ENCODE results near the gene PPP1R12A. TPM values are rescaled to one million over a fixed set of nuclear protein-coding genes. Genes with fewer than 3 reads are reported as not detected.

Gene PPP1R12A
- polyA plus RNA-seq, 2 donors: 17.3 to 24.6 TPM

GRCh38 chr12:79938843-79939242 is 3.9 kb upstream of the PPP1R12A start:
- no peak overlapping the region for H3K4me3 ChIP-seq (ENCODE audit: low read depth in 1 of 2, low read length in 2 of 2)
- H3K9me3 ChIP-seq (ENCODE audit: control insufficient read depth in 2 of 2, insufficient read depth in 1 of 2, low read depth in 1 of 2, low read length in 1 of 2): no peaks in the 10 kb centered on the region
- H3K36me3 ChIP-seq (ENCODE audit: control insufficient read depth in 2 of 2, insufficient read depth in 2 of 2, low read length in 1 of 2): no peaks in the 10 kb centered on the region
- no peak overlapping the region for H3K27ac ChIP-seq (ENCODE audit: low read depth in 2 of 2, low read length in 1 of 2)
- 94 to 99% methylated on average over 1 of the region's 1 CpG for WGBS, 2 donors
- H3K27me3 ChIP-seq (ENCODE audit: control insufficient read depth in 1 of 2, insufficient read depth in 2 of 2, low read length in 2 of 2): no peaks in the 10 kb centered on the region
- no peaks in the 10 kb centered on the region for H3K4me1 ChIP-seq (ENCODE audit: control insufficient read depth in 2 of 2, insufficient read depth in 2 of 2, low read length in 1 of 2)

- peak overlapping the region in 1 of 2 donors; percentile 83 for H3K4me3 ChIP-seq (ENCODE audit: low read depth in 1 of 2, low read length in 2 of 2)
Measured at GRCh38 chr12:79936670-79937069, 1.8 kb upstream of the PPP1R12A start.

GRCh38 chr12:79935624-79936345 is 888 bp upstream of the PPP1R12A start:
- Histone ChIP-seq H3K36me3 (ENCODE audit: control insufficient read depth in 2 of 2, insufficient read depth in 2 of 2, low read length in 1 of 2) (no peaks in the 10 kb centered on the region), H3K4me1 (ENCODE audit: control insufficient read depth in 2 of 2, insufficient read depth in 2 of 2, low read length in 1 of 2) (no peaks in the 10 kb centered on the region), H3K27ac (ENCODE audit: low read depth in 2 of 2, low read length in 1 of 2) (peak overlapping the region; percentile 98), H3K4me3 (ENCODE audit: low read depth in 1 of 2, low read length in 2 of 2) (peak overlapping the region; percentile 83 to 98), H3K9me3 (ENCODE audit: control insufficient read depth in 2 of 2, insufficient read depth in 1 of 2, low read depth in 1 of 2, low read length in 1 of 2) (no peaks in the 10 kb centered on the region), H3K27me3 (ENCODE audit: control insufficient read depth in 1 of 2, insufficient read depth in 2 of 2, low read length in 2 of 2) (no peaks in the 10 kb centered on the region)
- 7% methylated on average over 10 of the region's 10 CpGs for WGBS, 2 donors

More at GRCh38 chr12:79936670-79937069, 1.8 kb upstream of the PPP1R12A start:
- H3K27me3 ChIP-seq (ENCODE audit: control insufficient read depth in 1 of 2, insufficient read depth in 2 of 2, low read length in 2 of 2): no peaks in the 10 kb centered on the region
- H3K27ac ChIP-seq (ENCODE audit: low read depth in 2 of 2, low read length in 1 of 2): no peak overlapping the region
- H3K9me3 ChIP-seq (ENCODE audit: control insufficient read depth in 2 of 2, insufficient read depth in 1 of 2, low read depth in 1 of 2, low read length in 1 of 2): no peaks in the 10 kb centered on the region
- WGBS, 2 donors: 5 to 7% methylated on average over 1 of the region's 1 CpG
- no peaks in the 10 kb centered on the region for H3K4me1 ChIP-seq (ENCODE audit: control insufficient read depth in 2 of 2, insufficient read depth in 2 of 2, low read length in 1 of 2)
- no peaks in the 10 kb centered on the region for H3K36me3 ChIP-seq (ENCODE audit: control insufficient read depth in 2 of 2, insufficient read depth in 2 of 2, low read length in 1 of 2)

GRCh38 chr12:79934281-79935020 is 446 bp downstream of the PPP1R12A start:
- 0 to 1% methylated on average over 44 to 53 of the region's 53 CpGs for WGBS, 2 donors
- H3K9me3 ChIP-seq (ENCODE audit: control insufficient read depth in 2 of 2, insufficient read depth in 1 of 2, low read depth in 1 of 2, low read length in 1 of 2): no peaks in the 10 kb centered on the region
- no peaks in the 10 kb centered on the region for H3K36me3 ChIP-seq (ENCODE audit: control insufficient read depth in 2 of 2, insufficient read depth in 2 of 2, low read length in 1 of 2)
- peak overlapping the region; percentile 83 to 98 for H3K4me3 ChIP-seq (ENCODE audit: low read depth in 1 of 2, low read length in 2 of 2)
- no peaks in the 10 kb centered on the region for H3K27me3 ChIP-seq (ENCODE audit: control insufficient read depth in 1 of 2, insufficient read depth in 2 of 2, low read length in 2 of 2)
- H3K4me1 ChIP-seq (ENCODE audit: control insufficient read depth in 2 of 2, insufficient read depth in 2 of 2, low read length in 1 of 2): no peaks in the 10 kb centered on the region
- peak overlapping the region; percentile 96 to 98 for H3K27ac ChIP-seq (ENCODE audit: low read depth in 2 of 2, low read length in 1 of 2)

- Histone ChIP-seq H3K9me3 (ENCODE audit: control insufficient read depth in 2 of 2, insufficient read depth in 1 of 2, low read depth in 1 of 2, low read length in 1 of 2) (no peaks in the 10 kb centered on the region), H3K4me1 (ENCODE audit: control insufficient read depth in 2 of 2, insufficient read depth in 2 of 2, low read length in 1 of 2) (no peaks in the 10 kb centered on the region), H3K4me3 (ENCODE audit: low read depth in 1 of 2, low read length in 2 of 2) (peak overlapping the region; percentile 83 to 98), H3K27me3 (ENCODE audit: control insufficient read depth in 1 of 2, insufficient read depth in 2 of 2, low read length in 2 of 2) (no peaks in the 10 kb centered on the region), H3K27ac (ENCODE audit: low read depth in 2 of 2, low read length in 1 of 2) (peak overlapping the region; percentile 96 to 98), H3K36me3 (ENCODE audit: control insufficient read depth in 2 of 2, insufficient read depth in 2 of 2, low read length in 1 of 2) (no peaks in the 10 kb centered on the region)
- WGBS, 2 donors: 1% methylated on average over 15 of the region's 15 CpGs
Measured at GRCh38 chr12:79933532-79934264, 1.2 kb downstream of the PPP1R12A start.

GRCh38 chr12:79933043-79933442 is 1.9 kb downstream of the PPP1R12A start:
- Histone ChIP-seq H3K9me3 (ENCODE audit: control insufficient read depth in 2 of 2, insufficient read depth in 1 of 2, low read depth in 1 of 2, low read length in 1 of 2) (no peaks in the 10 kb centered on the region), H3K4me1 (ENCODE audit: control insufficient read depth in 2 of 2, insufficient read depth in 2 of 2, low read length in 1 of 2) (peaks cover 0 to 2% of the 10 kb centered on the region in 2 donors), H3K36me3 (ENCODE audit: control insufficient read depth in 2 of 2, insufficient read depth in 2 of 2, low read length in 1 of 2) (no peaks in the 10 kb centered on the region), H3K27ac (ENCODE audit: low read depth in 2 of 2, low read length in 1 of 2) (no peak overlapping the region), H3K27me3 (ENCODE audit: control insufficient read depth in 1 of 2, insufficient read depth in 2 of 2, low read length in 2 of 2) (no peaks in the 10 kb centered on the region), H3K4me3 (ENCODE audit: low read depth in 1 of 2, low read length in 2 of 2) (peak overlapping the region in 1 of 2 donors; percentile 83)
- 56 to 57% methylated on average over 2 of the region's 2 CpGs for WGBS, 2 donors

GRCh38 chr12:79932357-79932756 is 2.5 kb downstream of the PPP1R12A start:
- Histone ChIP-seq H3K4me1 (ENCODE audit: control insufficient read depth in 2 of 2, insufficient read depth in 2 of 2, low read length in 1 of 2) (peaks cover 0 to 2% of the 10 kb centered on the region in 2 donors), H3K27ac (ENCODE audit: low read depth in 2 of 2, low read length in 1 of 2) (no peak overlapping the region), H3K9me3 (ENCODE audit: control insufficient read depth in 2 of 2, insufficient read depth in 1 of 2, low read depth in 1 of 2, low read length in 1 of 2) (no peaks in the 10 kb centered on the region), H3K27me3 (ENCODE audit: control insufficient read depth in 1 of 2, insufficient read depth in 2 of 2, low read length in 2 of 2) (no peaks in the 10 kb centered on the region), H3K4me3 (ENCODE audit: low read depth in 1 of 2, low read length in 2 of 2) (peak overlapping the region in 1 of 2 donors; percentile 39), H3K36me3 (ENCODE audit: control insufficient read depth in 2 of 2, insufficient read depth in 2 of 2, low read length in 1 of 2) (no peaks in the 10 kb centered on the region)
- WGBS, 2 donors: 51 to 55% methylated on average over 5 of the region's 5 CpGs

GRCh38 chr12:79929065-79929464 is 5.8 kb downstream of the PPP1R12A start:
- Histone ChIP-seq H3K36me3 (ENCODE audit: control insufficient read depth in 2 of 2, insufficient read depth in 2 of 2, low read length in 1 of 2) (no peaks in the 10 kb centered on the region), H3K4me3 (ENCODE audit: low read depth in 1 of 2, low read length in 2 of 2) (no peak overlapping the region), H3K9me3 (ENCODE audit: control insufficient read depth in 2 of 2, insufficient read depth in 1 of 2, low read depth in 1 of 2, low read length in 1 of 2) (no peaks in the 10 kb centered on the region), H3K27ac (ENCODE audit: low read depth in 2 of 2, low read length in 1 of 2) (no peak overlapping the region), H3K4me1 (ENCODE audit: control insufficient read depth in 2 of 2, insufficient read depth in 2 of 2, low read length in 1 of 2) (peaks cover 0 to 2% of the 10 kb centered on the region in 2 donors), H3K27me3 (ENCODE audit: control insufficient read depth in 1 of 2, insufficient read depth in 2 of 2, low read length in 2 of 2) (no peaks in the 10 kb centered on the region)
- 89 to 92% methylated on average over 10 of the region's 10 CpGs for WGBS, 2 donors

GRCh38 chr12:79927772-79928474 is 7.0 kb downstream of the PPP1R12A start:
- WGBS, 2 donors: 14 to 27% methylated on average over 1 of the region's 1 CpG
- H3K27ac ChIP-seq (ENCODE audit: low read depth in 2 of 2, low read length in 1 of 2): peak overlapping the region in 1 of 2 donors; percentile 21
- no peaks in the 10 kb centered on the region for H3K9me3 ChIP-seq (ENCODE audit: control insufficient read depth in 2 of 2, insufficient read depth in 1 of 2, low read depth in 1 of 2, low read length in 1 of 2)
- peaks cover 0 to 2% of the 10 kb centered on the region in 2 donors for H3K4me1 ChIP-seq (ENCODE audit: control insufficient read depth in 2 of 2, insufficient read depth in 2 of 2, low read length in 1 of 2)
- no peaks in the 10 kb centered on the region for H3K27me3 ChIP-seq (ENCODE audit: control insufficient read depth in 1 of 2, insufficient read depth in 2 of 2, low read length in 2 of 2)
- H3K4me3 ChIP-seq (ENCODE audit: low read depth in 1 of 2, low read length in 2 of 2): no peak overlapping the region
- no peaks in the 10 kb centered on the region for H3K36me3 ChIP-seq (ENCODE audit: control insufficient read depth in 2 of 2, insufficient read depth in 2 of 2, low read length in 1 of 2)
